Activated B cell treated with CpG ODN at 0.5 μM for 24 hours (primary cell): ENCODE data around the gene EYS. TPM values are rescaled to one million over a fixed set of nuclear protein-coding genes. Genes with fewer than 3 reads are reported as not detected.

ENCODE experiments used
- ATAC-seq: fragments of 200-7000 bp; cut with Tn5 transposase; one replicate; pipeline ENCODE4 v1.10.0; 2021; ENCODE audit warnings: low read depth, mild to moderate bottlenecking, moderate library complexity
- CTCF ChIA-PET: fragments of 350-600 bp; sonication (Branson Sonifier 250); formaldehyde crosslinking; loops from one replicate; lab custom pipeline; 2021; ENCODE audit warnings: antibody characterized with exemption; lab: Charles Lee
- POLR2A ChIA-PET: fragments of 350-600 bp; sonication (Branson Sonifier 250); formaldehyde crosslinking; loops from one replicate; lab custom pipeline; 2021; ENCODE audit warnings: antibody characterized with exemption; lab: Charles Lee
- DNase-seq: peaks from one replicate; pipeline ENCODE4 v3.0.0; 2022
- H3K27ac Mint-ChIP-seq: one replicate; pipeline ENCODE4 v1.8.0; 2020; ENCODE audit warnings: mixed read lengths
- H3K27me3 Mint-ChIP-seq: one replicate; pipeline ENCODE4 v1.8.0; 2021; ENCODE audit warnings: mixed read lengths
- H3K36me3 Mint-ChIP-seq: one replicate; pipeline ENCODE4 v1.8.0; 2021; ENCODE audit warnings: low read depth, mixed read lengths
- H3K4me1 Mint-ChIP-seq: one replicate; pipeline ENCODE4 v1.8.0; 2021; ENCODE audit warnings: mixed read lengths
- H3K4me3 Mint-ChIP-seq: one replicate; pipeline ENCODE4 v1.8.0; 2020; ENCODE audit warnings: mild to moderate bottlenecking, mixed read lengths
- H3K9me3 Mint-ChIP-seq: one replicate; pipeline ENCODE4 v1.8.0; 2020; ENCODE audit warnings: mixed read lengths
- CTCF ChIP-seq: fragments of 200-600 bp; IDR thresholded peaks from one replicate; pipeline ENCODE4 v1.8.0; 2022; ENCODE audit warnings: antibody characterized with exemption, mild to moderate bottlenecking
- intact Hi-C: fragments of 100-400 bp; cut with micrococcal nuclease; formaldehyde crosslinking; loops from one replicate; pipeline ENCODE4 v1.15.1; 2024
- total RNA-seq: library from RNA; stranded (reverse); gene quantifications from 2 replicates; pipeline ENCODE4 v1.2.3, GENCODE V29; 2022

The EYS gene
- total RNA-seq, 1 donor from 2014 or later = not detected

GRCh38 chr6:65566117-65566516, 140.9 kb downstream of the EYS start:
- no peak overlapping the region for H3K27ac Mint-ChIP-seq
- intact Hi-C loops = no loop called here
- H3K4me3 Mint-ChIP-seq = no peak overlapping the region

GRCh38 chr6:65558071-65558470, 149.0 kb downstream of the EYS start:
- intact Hi-C loops = no loop called here
- no peaks in the 10 kb centered on the region for H3K4me1 Mint-ChIP-seq
- TF ChIP-seq CTCF = no peak

More at GRCh38 chr6:65566117-65566516, 140.9 kb downstream of the EYS start:
- H3K9me3 Mint-ChIP-seq = peaks cover 4% of the 10 kb centered on the region
- CTCF ChIA-PET = no interaction called here
- no peaks in the 10 kb centered on the region for H3K4me1 Mint-ChIP-seq
- no peak for TF ChIP-seq CTCF
- ATAC-seq (no peak), DNase-seq (no peak)
- POLR2A ChIA-PET = no interaction called here
- no peaks in the 10 kb centered on the region for H3K36me3 Mint-ChIP-seq
- no peaks in the 10 kb centered on the region for H3K27me3 Mint-ChIP-seq

GRCh38 chr6:65557224-65557623, 149.8 kb downstream of the EYS start:
- ChIA-PET POLR2A (no interaction called here), CTCF (no interaction called here)
- intact Hi-C loops = no loop called here
- Mint-ChIP-seq H3K9me3 (no peaks in the 10 kb centered on the region), H3K4me3 (no peak overlapping the region), H3K4me1 (no peaks in the 10 kb centered on the region), H3K27ac (no peak overlapping the region), H3K36me3 (no peaks in the 10 kb centered on the region), H3K27me3 (no peaks in the 10 kb centered on the region)
- ATAC-seq (no peak), DNase-seq (no peak)
- TF ChIP-seq CTCF = no peak

More at GRCh38 chr6:65558071-65558470, 149.0 kb downstream of the EYS start:
- H3K27ac Mint-ChIP-seq = no peak overlapping the region
- no peaks in the 10 kb centered on the region for H3K36me3 Mint-ChIP-seq
- H3K4me3 Mint-ChIP-seq = no peak overlapping the region
- no peaks in the 10 kb centered on the region for H3K9me3 Mint-ChIP-seq
- ChIA-PET POLR2A (no interaction called here), CTCF (no interaction called here)
- DNase-seq (no peak), ATAC-seq (no peak)
- no peaks in the 10 kb centered on the region for H3K27me3 Mint-ChIP-seq

- H3K4me1 Mint-ChIP-seq = no peaks in the 10 kb centered on the region
- peaks cover 4% of the 10 kb centered on the region for H3K9me3 Mint-ChIP-seq
- no peaks in the 10 kb centered on the region for H3K36me3 Mint-ChIP-seq
- DNase-seq = no peak
- H3K27ac Mint-ChIP-seq = no peak overlapping the region
- POLR2A ChIA-PET = no interaction called here
- no peak for ATAC-seq
- CTCF ChIA-PET = no interaction called here
- no peak overlapping the region for H3K4me3 Mint-ChIP-seq
- H3K27me3 Mint-ChIP-seq = no peaks in the 10 kb centered on the region
- intact Hi-C loops = no loop called here
- TF ChIP-seq CTCF = no peak
Measured at GRCh38 chr6:65546894-65547293, 160.1 kb downstream of the EYS start.

GRCh38 chr6:65545920-65546319, 161.1 kb downstream of the EYS start:
- peaks cover 4% of the 10 kb centered on the region for H3K9me3 Mint-ChIP-seq
- H3K27ac Mint-ChIP-seq = no peak overlapping the region
- H3K4me3 Mint-ChIP-seq = no peak overlapping the region
- no peaks in the 10 kb centered on the region for H3K36me3 Mint-ChIP-seq
- no peak for ATAC-seq
- no peaks in the 10 kb centered on the region for H3K27me3 Mint-ChIP-seq
- DNase-seq = no peak
- ChIA-PET CTCF (no interaction called here), POLR2A (no interaction called here)
- no peak for TF ChIP-seq CTCF
- intact Hi-C loops = no loop called here
- no peaks in the 10 kb centered on the region for H3K4me1 Mint-ChIP-seq
